HepG2 (cell line): Measurements from ENCODE around the gene CCL13. TPM values are rescaled to one million over a fixed set of nuclear protein-coding genes. Genes with fewer than 3 reads are reported as not detected.

Experiments
- ATAC-seq: fragments of 200-7000 bp; cut with Tn5 transposase; 3 replicates; pipeline ENCODE4 v1.9.1; 2020; ENCODE audit warnings: mild to moderate bottlenecking, moderate library complexity
- BruUV-seq: library from RNA; stranded (reverse); fragments of 400-500 nt; replicated peaks from 2 replicates; lab custom pipeline; 2021; lab: Mats Ljungman, UMichigan
- CTCF ChIA-PET: fragments of 300-600 bp; formaldehyde crosslinking; extraction: SDS; loops from one replicate; lab custom pipeline; 2021; ENCODE audit warnings: low total read pairs, inconsistent platforms, low intra/inter-chr PET ratio; lab: Yijun Ruan, JAX
- POLR2A ChIA-PET: fragments of 350-600 bp; sonication (Branson Sonifier 250); formaldehyde crosslinking; loops from one replicate; lab custom pipeline; 2020; ENCODE audit warnings: antibody characterized with exemption, inconsistent platforms; lab: Yijun Ruan, JAX
- DNase-seq: peaks from one replicate; pipeline ENCODE4 v3.0.0-alpha.2; 2015; ENCODE audit warnings: low spot score
- FAIRE-seq: peaks from 3 replicates; lab custom pipeline; 2011; peaks lifted over from hg19 to GRCh38; lab: Jason Lieb, UNC
- H2AFZ ChIP-seq: one replicate; pipeline ENCODE4 v1.6.1; 2011; ENCODE audit warnings: low read length, inconsistent platforms
- H3K27ac ChIP-seq: fragments of 300-600 bp; 3 replicates; pipeline ENCODE4 v1.8.0; 2011; ENCODE audit warnings: mixed run types, mild to moderate bottlenecking, mixed read lengths, low read length, inconsistent platforms; ENCODE audit not compliant: insufficient read depth; ENCODE audit errors: extremely low read length
- H3K27me3 ChIP-seq, 2 experiments: fragments of 200-600 bp in 1 of 2; 2 replicates in 1 of 2; 3 replicates in 1 of 2; pipeline versions ENCODE4 v1.6.0 to v1.8.0; 2011; ENCODE audit warnings: low read length in 2 of 2, mild to moderate bottlenecking in 2 of 2, moderate library complexity in 2 of 2, inconsistent platforms in 1 of 2; ENCODE audit not compliant: insufficient read depth in 2 of 2, control insufficient read depth in 1 of 2
- H3K36me3 ChIP-seq, 2 experiments: fragments of 200-600 bp in 1 of 2; replicated peaks in 1 of 2; 2 replicates in 1 of 2; 3 replicates in 1 of 2; pipeline versions ENCODE4 v1.5.1 to v1.8.0; 2011; ENCODE audit warnings: low read length in 2 of 2, inconsistent platforms in 1 of 2; ENCODE audit not compliant: insufficient read depth in 2 of 2, control insufficient read depth in 1 of 2
- H3K4me1 ChIP-seq: 2 replicates; pipeline ENCODE4 v1.5.1; 2012; ENCODE audit warnings: low read length, inconsistent platforms; ENCODE audit not compliant: insufficient read depth
- H3K4me2 ChIP-seq: 2 replicates; pipeline ENCODE4 v1.6.0; 2011; ENCODE audit warnings: low read depth, low read length, inconsistent platforms
- H3K4me3 ChIP-seq, 3 experiments: fragments of 200-600 bp in 1 of 3; sonication (generic), shearing (Covaris generic) in 1 of 3; replicated peaks in 1 of 3; 2 replicates each; pipeline ENCODE4 v1.5.1; 2011 to 2016; ENCODE audit warnings: low read length in 3 of 3, inconsistent platforms in 2 of 3, low read depth in 2 of 3, mild to moderate bottlenecking in 2 of 3, control low read depth in 1 of 3, mixed read lengths in 1 of 3; ENCODE audit not compliant: insufficient read depth in 1 of 3
- H3K79me2 ChIP-seq: one replicate; pipeline ENCODE4 v1.6.1; 2011; ENCODE audit warnings: low read length, inconsistent platforms; ENCODE audit not compliant: insufficient read depth
- H3K9ac ChIP-seq: 2 replicates; pipeline ENCODE4 v1.6.0; 2011; ENCODE audit warnings: mild to moderate bottlenecking, low read depth, low read length, inconsistent platforms; ENCODE audit not compliant: insufficient read depth
- H3K9me3 ChIP-seq: 2 replicates; pipeline ENCODE4 v1.5.1; 2012; ENCODE audit warnings: mild to moderate bottlenecking, low read length
- H4K20me1 ChIP-seq: 2 replicates; pipeline ENCODE4 v1.6.0; 2011; ENCODE audit warnings: inconsistent platforms, mild to moderate bottlenecking, low read length, moderate library complexity; ENCODE audit not compliant: insufficient read depth
- KDM3A ChIP-seq: IDR thresholded peaks from 2 replicates; pipeline ENCODE4 v1.6.1; 2018; ENCODE audit warnings: low read depth, missing compliant biosample characterization
- PBX2 ChIP-seq: IDR thresholded peaks from 2 replicates; pipeline ENCODE4 v1.6.1; 2016; ENCODE audit warnings: control low read depth
- SALL1 ChIP-seq: sonication (generic); formaldehyde crosslinking; IDR thresholded peaks from 2 replicates; pipeline ENCODE4 v1.8.0; 2022; ENCODE audit warnings: mild to moderate bottlenecking, missing genetic modification reagents
- SALL2 ChIP-seq: sonication (generic); formaldehyde crosslinking; IDR thresholded peaks from 2 replicates; pipeline ENCODE4 v1.8.1; 2023; ENCODE audit warnings: mild to moderate bottlenecking, missing genetic modification reagents, inconsistent platforms
- SIN3B ChIP-seq: fragments of 150-350 bp; IDR thresholded peaks from 2 replicates; pipeline ENCODE4 v1.6.1; 2014; ENCODE audit warnings: low read length
- SNAPC5 ChIP-seq: sonication (generic); formaldehyde crosslinking; IDR thresholded peaks from 2 replicates; pipeline ENCODE4 v1.8.1; 2023; ENCODE audit warnings: mild to moderate bottlenecking, missing genetic modification reagents, borderline replicate concordance
- SRY ChIP-seq: sonication (generic); formaldehyde crosslinking; IDR thresholded peaks from 2 replicates; pipeline ENCODE4 v1.8.0; 2022; ENCODE audit warnings: mild to moderate bottlenecking, missing genetic modification reagents
- YEATS4 ChIP-seq: sonication (generic); formaldehyde crosslinking; IDR thresholded peaks from 2 replicates; pipeline ENCODE4 v1.4.0; 2020; ENCODE audit warnings: missing genetic modification reagents, borderline replicate concordance
- ZNF124 ChIP-seq: sonication (generic); formaldehyde crosslinking; IDR thresholded peaks from 2 replicates; pipeline ENCODE4 v1.4.0; 2020; ENCODE audit warnings: missing genetic modification reagents
- ZNF34 ChIP-seq: sonication (generic); formaldehyde crosslinking; IDR thresholded peaks from 2 replicates; pipeline ENCODE4 v1.4.0; 2020; ENCODE audit warnings: mild to moderate bottlenecking, missing genetic modification reagents, borderline replicate concordance
- ZNF367 ChIP-seq: sonication (generic); formaldehyde crosslinking; IDR thresholded peaks from 2 replicates; pipeline ENCODE4 v1.4.0; 2020; ENCODE audit warnings: missing genetic modification reagents, borderline replicate concordance
- ZNF678 ChIP-seq: sonication (generic); formaldehyde crosslinking; IDR thresholded peaks from 2 replicates; pipeline ENCODE4 v1.4.0; 2020; ENCODE audit warnings: mild to moderate bottlenecking, missing genetic modification reagents
- WGBS: methylation state at CpG from one replicate; pipeline ENCODE4 v1.1.6; 2017; ENCODE audit warnings: low lambda C conversion rate; 5-methylcytosine and 5-hydroxymethylcytosine counted together
- in situ Hi-C: cut with HindIII; loops from 2 replicates; pipeline ENCODE4 v1.10.0; 2017; ENCODE audit warnings: low pct_unique_long_range_greater_than_20kb; ENCODE audit not compliant: extremely low pct_ligation_motif_present
- intact Hi-C: fragments of 100-400 bp; cut with micrococcal nuclease; formaldehyde crosslinking; loops from one replicate; pipeline ENCODE4 v1.10.0; 2022; ENCODE audit not compliant: unreplicated experiment
- polyA plus RNA-seq, 8 experiments: library from polyadenylated mRNA; depleted of rRNA in 3 of 8; stranded (reverse) in 7 of 8; unstranded in 1 of 8; fragments of >200 nt; fragmentation: Illumina TruSeq in 4 of 8; extraction: Trizol in 4 of 8; gene quantifications; 2 replicates each; pipeline versions ENCODE4 v1.2.1 to v1.2.3, GENCODE V29; 2011 to 2016; ENCODE audit warnings: low read depth in 4 of 8, missing spikeins in 1 of 8, mixed read lengths in 1 of 8; ENCODE audit not compliant: insufficient read depth in 1 of 8
- total RNA-seq, 5 experiments: library from RNA; depleted of rRNA; stranded (reverse); fragments of >200 nt; fragmentation: Illumina TruSeq; extraction: Trizol; gene quantifications; 2 replicates each; pipeline ENCODE4 v1.2.3, GENCODE V29; 2016; ENCODE audit warnings: low read depth in 1 of 5
- TF ChIP-seq, protein P1 (sequence below): sonication (generic); formaldehyde crosslinking; IDR thresholded peaks from 2 replicates; pipeline ENCODE4 v1.5.1; 2020; ENCODE audit warnings: mild to moderate bottlenecking, missing genetic modification reagents, moderate library complexity
- TF ChIP-seq, protein P2 (sequence below): sonication (generic); formaldehyde crosslinking; IDR thresholded peaks from 2 replicates; pipeline ENCODE4 v1.5.1; 2020; ENCODE audit warnings: missing genetic modification reagents, mild to moderate bottlenecking, borderline replicate concordance
- TF ChIP-seq, protein P3 (sequence below): sonication (generic); formaldehyde crosslinking; IDR thresholded peaks from 2 replicates; pipeline ENCODE4 v1.4.0; 2020; ENCODE audit warnings: missing genetic modification reagents

Gene CCL13
- total and polyA plus RNA-seq, 2 of the 13 experiments (the other 11 are each of a cell fraction or from before 2014, with no cell fraction given): not detected

- Histone ChIP-seq H3K27me3 (peaks cover 0 to 7% of the 10 kb centered on the region in 2 experiments; a peak in 1 of 5 replicates), H3K79me2 (no peaks in the 10 kb centered on the region), H2AFZ (no peak overlapping the region), H4K20me1 (no peaks in the 10 kb centered on the region), H3K9ac (no peak overlapping the region), H3K36me3 (no peaks in the 10 kb centered on the region), H3K4me3 (no peak overlapping the region), H3K9me3 (no peaks in the 10 kb centered on the region), H3K4me1 (0 out of 2 replicates have a peak, but pooled peaks cover 7% of the 10 kb centered on the region), H3K27ac (no peak overlapping the region), H3K4me2 (no peak overlapping the region)
- WGBS: 29% methylated on average over 3 of the region's 3 CpGs
- ChIA-PET CTCF (no interaction called here), POLR2A (no interaction called here)
- TF ChIP-seq, protein P1, sequence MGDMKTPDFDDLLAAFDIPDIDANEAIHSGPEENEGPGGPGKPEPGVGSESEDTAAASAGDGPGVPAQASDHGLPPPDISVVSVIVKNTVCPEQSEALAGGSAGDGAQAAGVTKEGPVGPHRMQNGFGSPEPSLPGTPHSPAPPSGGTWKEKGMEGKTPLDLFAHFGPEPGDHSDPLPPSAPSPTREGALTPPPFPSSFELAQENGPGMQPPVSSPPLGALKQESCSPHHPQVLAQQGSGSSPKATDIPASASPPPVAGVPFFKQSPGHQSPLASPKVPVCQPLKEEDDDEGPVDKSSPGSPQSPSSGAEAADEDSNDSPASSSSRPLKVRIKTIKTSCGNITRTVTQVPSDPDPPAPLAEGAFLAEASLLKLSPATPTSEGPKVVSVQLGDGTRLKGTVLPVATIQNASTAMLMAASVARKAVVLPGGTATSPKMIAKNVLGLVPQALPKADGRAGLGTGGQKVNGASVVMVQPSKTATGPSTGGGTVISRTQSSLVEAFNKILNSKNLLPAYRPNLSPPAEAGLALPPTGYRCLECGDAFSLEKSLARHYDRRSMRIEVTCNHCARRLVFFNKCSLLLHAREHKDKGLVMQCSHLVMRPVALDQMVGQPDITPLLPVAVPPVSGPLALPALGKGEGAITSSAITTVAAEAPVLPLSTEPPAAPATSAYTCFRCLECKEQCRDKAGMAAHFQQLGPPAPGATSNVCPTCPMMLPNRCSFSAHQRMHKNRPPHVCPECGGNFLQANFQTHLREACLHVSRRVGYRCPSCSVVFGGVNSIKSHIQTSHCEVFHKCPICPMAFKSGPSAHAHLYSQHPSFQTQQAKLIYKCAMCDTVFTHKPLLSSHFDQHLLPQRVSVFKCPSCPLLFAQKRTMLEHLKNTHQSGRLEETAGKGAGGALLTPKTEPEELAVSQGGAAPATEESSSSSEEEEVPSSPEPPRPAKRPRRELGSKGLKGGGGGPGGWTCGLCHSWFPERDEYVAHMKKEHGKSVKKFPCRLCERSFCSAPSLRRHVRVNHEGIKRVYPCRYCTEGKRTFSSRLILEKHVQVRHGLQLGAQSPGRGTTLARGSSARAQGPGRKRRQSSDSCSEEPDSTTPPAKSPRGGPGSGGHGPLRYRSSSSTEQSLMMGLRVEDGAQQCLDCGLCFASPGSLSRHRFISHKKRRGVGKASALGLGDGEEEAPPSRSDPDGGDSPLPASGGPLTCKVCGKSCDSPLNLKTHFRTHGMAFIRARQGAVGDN (CRISPR knock-in tag): no peak
- TF ChIP-seq ZNF367: no peak
- no peak for TF ChIP-seq KDM3A (CRISPR knock-in tag)
- no peak for TF ChIP-seq ZNF678 (CRISPR knock-in tag)
- no peak for TF ChIP-seq PBX2 (CRISPR knock-in tag)
- TF ChIP-seq ZNF34 (CRISPR knock-in tag): no peak
- TF ChIP-seq YEATS4 (CRISPR knock-in tag): no peak
- TF ChIP-seq SNAPC5 (CRISPR knock-in tag): no peak
- TF ChIP-seq, protein P2, sequence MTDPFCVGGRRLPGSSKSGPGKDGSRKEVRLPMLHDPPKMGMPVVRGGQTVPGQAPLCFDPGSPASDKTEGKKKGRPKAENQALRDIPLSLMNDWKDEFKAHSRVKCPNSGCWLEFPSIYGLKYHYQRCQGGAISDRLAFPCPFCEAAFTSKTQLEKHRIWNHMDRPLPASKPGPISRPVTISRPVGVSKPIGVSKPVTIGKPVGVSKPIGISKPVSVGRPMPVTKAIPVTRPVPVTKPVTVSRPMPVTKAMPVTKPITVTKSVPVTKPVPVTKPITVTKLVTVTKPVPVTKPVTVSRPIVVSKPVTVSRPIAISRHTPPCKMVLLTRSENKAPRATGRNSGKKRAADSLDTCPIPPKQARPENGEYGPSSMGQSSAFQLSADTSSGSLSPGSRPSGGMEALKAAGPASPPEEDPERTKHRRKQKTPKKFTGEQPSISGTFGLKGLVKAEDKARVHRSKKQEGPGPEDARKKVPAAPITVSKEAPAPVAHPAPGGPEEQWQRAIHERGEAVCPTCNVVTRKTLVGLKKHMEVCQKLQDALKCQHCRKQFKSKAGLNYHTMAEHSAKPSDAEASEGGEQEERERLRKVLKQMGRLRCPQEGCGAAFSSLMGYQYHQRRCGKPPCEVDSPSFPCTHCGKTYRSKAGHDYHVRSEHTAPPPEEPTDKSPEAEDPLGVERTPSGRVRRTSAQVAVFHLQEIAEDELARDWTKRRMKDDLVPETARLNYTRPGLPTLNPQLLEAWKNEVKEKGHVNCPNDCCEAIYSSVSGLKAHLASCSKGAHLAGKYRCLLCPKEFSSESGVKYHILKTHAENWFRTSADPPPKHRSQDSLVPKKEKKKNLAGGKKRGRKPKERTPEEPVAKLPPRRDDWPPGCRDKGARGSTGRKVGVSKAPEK: no peak
- TF ChIP-seq SALL2 (CRISPR knock-in tag): no peak
- no peak for TF ChIP-seq SALL1 (CRISPR knock-in tag)
- TF ChIP-seq ZNF124 (CRISPR knock-in tag): no peak
- TF ChIP-seq SRY (CRISPR knock-in tag): no peak
- no peak for TF ChIP-seq SIN3B
- TF ChIP-seq, protein P3, sequence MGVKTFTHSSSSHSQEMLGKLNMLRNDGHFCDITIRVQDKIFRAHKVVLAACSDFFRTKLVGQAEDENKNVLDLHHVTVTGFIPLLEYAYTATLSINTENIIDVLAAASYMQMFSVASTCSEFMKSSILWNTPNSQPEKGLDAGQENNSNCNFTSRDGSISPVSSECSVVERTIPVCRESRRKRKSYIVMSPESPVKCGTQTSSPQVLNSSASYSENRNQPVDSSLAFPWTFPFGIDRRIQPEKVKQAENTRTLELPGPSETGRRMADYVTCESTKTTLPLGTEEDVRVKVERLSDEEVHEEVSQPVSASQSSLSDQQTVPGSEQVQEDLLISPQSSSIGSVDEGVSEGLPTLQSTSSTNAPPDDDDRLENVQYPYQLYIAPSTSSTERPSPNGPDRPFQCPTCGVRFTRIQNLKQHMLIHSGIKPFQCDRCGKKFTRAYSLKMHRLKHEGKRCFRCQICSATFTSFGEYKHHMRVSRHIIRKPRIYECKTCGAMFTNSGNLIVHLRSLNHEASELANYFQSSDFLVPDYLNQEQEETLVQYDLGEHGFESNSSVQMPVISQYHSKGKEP (CRISPR knock-in tag): no peak
- no peak for FAIRE-seq
- no peak for ATAC-seq
- BruUV-seq: no TSS peak
- in situ Hi-C loops (no loop called here), intact Hi-C loops (no loop called here)
- DNase-seq: no peak
These were observed 13.3 kb downstream of the CCL13 start for GRCh38 chr17:34369571-34369970.
